CD1c-positive myeloid dendritic cell (primary cell): ENCODE measurements around the gene AKAIN1.

ENCODE experiments used
- DNase-seq: peaks from one replicate; pipeline ENCODE4 v3.0.0-alpha.2; 2016; ENCODE audit errors: extremely low spot score

AKAIN1 gene

DNA sequence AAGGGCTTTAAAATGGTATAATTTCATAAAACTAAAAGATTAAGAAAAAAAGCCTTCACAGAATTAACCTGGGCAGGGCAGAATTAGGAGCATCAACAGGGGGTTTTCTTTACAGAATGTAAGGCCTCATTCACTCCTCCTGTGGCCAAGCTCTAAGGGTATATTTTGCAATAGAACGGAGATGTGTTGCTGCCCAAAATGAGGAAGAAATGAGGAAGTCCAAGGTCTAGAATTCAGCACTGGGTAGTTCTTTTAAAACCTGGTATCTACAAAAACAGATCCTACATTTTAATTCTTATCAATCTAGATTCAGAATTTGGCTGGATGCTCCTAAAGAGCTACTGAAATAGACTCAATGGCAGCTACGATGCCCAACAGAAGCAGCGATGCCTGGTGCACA, 101.8 kb downstream of the AKAIN1 start:
- no peak for DNase-seq

DNA sequence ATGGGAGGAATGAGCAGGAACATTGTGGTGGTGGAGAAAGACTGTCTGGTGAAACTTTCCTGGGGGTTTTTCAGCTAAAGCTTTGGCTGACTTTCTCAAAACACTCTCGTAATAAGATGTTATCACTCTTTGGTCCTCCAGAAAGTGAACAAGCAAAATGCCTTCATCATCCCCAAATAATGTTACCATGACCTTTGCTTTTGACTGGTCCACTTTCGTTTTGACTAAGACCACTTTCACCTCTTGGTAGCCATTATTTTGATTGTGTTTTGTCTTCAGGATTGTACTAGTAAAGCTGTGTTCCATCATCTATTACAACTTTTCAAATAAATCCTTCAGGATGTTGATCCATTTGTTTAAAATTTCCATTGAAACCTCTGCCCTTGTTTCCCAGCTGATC, 103.2 kb downstream of the AKAIN1 start:
- no peak for DNase-seq
